M059J (cell line): ENCODE data around the gene DMC1. TPM values are rescaled to one million over a fixed set of nuclear protein-coding genes. Genes with fewer than 3 reads are reported as not detected.

Experiments
- DNase-seq: peaks from one replicate; pipeline ENCODE4 v3.0.0-alpha.2; 2012; ENCODE audit warnings: low read depth
- total RNA-seq: library from RNA; depleted of rRNA; stranded (reverse); fragments of >200 nt; shearing (Covaris generic); gene quantifications from 2 replicates; pipeline ENCODE4 v1.2.3, GENCODE V29; 2014; rRNA removed

Gene DMC1
- total RNA-seq, 1 experiment from 2014 or later: 0.10 TPM

GRCh38 chr22:38469306-38469781, 100.6 kb downstream of the DMC1 start:
- DNase-seq: no peak

Other genes with a start within 250 kb of the DMC1 start
- 0.22 and 1.1 TPM in 2 replicates for gene KCNJ4, start 115.0 kb downstream of the DMC1 start, total RNA-seq
- 58.5 and 83.7 TPM in 2 replicates for gene KDELR3, start 102.1 kb downstream of the DMC1 start, total RNA-seq
- gene DDX17, start 63.9 kb downstream of the DMC1 start, total RNA-seq: 233 and 380 TPM in 2 replicates
- 0.17 and 0.79 TPM in 2 replicates for gene FAM227A, start 86.2 kb upstream of the DMC1 start, total RNA-seq
- gene CBY1, start 86.5 kb upstream of the DMC1 start, total RNA-seq: 9.4 and 19.4 TPM in 2 replicates
- gene TOMM22, start 111.8 kb upstream of the DMC1 start, total RNA-seq: 52.4 and 53.4 TPM in 2 replicates
- gene JOSD1, start 130.8 kb upstream of the DMC1 start, total RNA-seq: 53.3 and 68.9 TPM in 2 replicates
- 22.1 and 37.5 TPM in 2 replicates for gene GTPBP1, start 135.8 kb upstream of the DMC1 start, total RNA-seq
- 33.0 and 67.3 TPM in 2 replicates for gene SUN2, start 185.8 kb upstream of the DMC1 start, total RNA-seq
- gene DNAL4, start 224.0 kb upstream of the DMC1 start, total RNA-seq: 6.9 and 13.2 TPM in 2 replicates